MM.1S (cell line): ENCODE measurements around the gene BBS2.

ENCODE experiments used
- EZH2 ChIP-seq: fragments of 300-600 bp; sonication (generic); optimal IDR thresholded peaks from 2 replicates; pipeline ENCODE3; 2017; ENCODE audit warnings: low read depth, mild to moderate bottlenecking, antibody characterized with exemption, low read length, mixed read lengths
- EZH2phosphoT487 ChIP-seq: fragments of 300-600 bp; sonication (generic); IDR thresholded peaks from 2 replicates; pipeline ENCODE4 v1.6.1; 2018; ENCODE audit warnings: antibody characterized with exemption, low read length
- TF ChIP-seq, protein P1 (sequence below): fragments of 300-600 bp; sonication (generic); IDR thresholded peaks from 2 replicates; pipeline ENCODE4 v1.5.1; 2016; ENCODE audit warnings: antibody characterized with exemption, low read length, mixed read lengths

GRCh38 chr16:56558024-56558747, 38.4 kb upstream of the BBS2 start:
- TF ChIP-seq, protein P1, sequence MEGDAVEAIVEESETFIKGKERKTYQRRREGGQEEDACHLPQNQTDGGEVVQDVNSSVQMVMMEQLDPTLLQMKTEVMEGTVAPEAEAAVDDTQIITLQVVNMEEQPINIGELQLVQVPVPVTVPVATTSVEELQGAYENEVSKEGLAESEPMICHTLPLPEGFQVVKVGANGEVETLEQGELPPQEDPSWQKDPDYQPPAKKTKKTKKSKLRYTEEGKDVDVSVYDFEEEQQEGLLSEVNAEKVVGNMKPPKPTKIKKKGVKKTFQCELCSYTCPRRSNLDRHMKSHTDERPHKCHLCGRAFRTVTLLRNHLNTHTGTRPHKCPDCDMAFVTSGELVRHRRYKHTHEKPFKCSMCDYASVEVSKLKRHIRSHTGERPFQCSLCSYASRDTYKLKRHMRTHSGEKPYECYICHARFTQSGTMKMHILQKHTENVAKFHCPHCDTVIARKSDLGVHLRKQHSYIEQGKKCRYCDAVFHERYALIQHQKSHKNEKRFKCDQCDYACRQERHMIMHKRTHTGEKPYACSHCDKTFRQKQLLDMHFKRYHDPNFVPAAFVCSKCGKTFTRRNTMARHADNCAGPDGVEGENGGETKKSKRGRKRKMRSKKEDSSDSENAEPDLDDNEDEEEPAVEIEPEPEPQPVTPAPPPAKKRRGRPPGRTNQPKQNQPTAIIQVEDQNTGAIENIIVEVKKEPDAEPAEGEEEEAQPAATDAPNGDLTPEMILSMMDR: no peak
- TF ChIP-seq EZH2: no peak
- no peak for TF ChIP-seq EZH2phosphoT487
